ENCODE measurements around the gene MET.
"Not testable (repeated sequence)": the region's sequence is repeated elsewhere in the genome, so short reads cannot be mapped to it uniquely, and the experiment has no call there.

MET gene

DNA sequence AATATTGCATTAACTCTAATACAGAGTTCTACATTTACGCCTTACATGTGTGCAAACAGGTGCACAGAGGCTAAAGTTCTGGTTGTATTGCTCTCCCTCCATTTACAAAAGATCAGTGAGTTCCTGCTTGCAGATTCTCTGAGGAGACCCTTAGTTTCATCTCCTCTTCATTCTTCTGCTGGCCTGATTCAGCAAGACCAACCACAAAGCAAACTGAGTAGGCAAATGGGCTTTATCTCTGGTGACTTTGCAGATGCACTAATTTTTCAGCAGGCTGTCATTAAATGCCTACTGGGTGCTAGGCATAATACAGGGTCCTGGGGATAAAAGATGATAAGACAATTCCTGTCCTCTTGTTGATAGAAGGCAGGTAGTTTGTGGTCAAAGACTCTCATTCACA is 56.4 kb downstream of the MET start:
- DNase-seq = no peak

DNA sequence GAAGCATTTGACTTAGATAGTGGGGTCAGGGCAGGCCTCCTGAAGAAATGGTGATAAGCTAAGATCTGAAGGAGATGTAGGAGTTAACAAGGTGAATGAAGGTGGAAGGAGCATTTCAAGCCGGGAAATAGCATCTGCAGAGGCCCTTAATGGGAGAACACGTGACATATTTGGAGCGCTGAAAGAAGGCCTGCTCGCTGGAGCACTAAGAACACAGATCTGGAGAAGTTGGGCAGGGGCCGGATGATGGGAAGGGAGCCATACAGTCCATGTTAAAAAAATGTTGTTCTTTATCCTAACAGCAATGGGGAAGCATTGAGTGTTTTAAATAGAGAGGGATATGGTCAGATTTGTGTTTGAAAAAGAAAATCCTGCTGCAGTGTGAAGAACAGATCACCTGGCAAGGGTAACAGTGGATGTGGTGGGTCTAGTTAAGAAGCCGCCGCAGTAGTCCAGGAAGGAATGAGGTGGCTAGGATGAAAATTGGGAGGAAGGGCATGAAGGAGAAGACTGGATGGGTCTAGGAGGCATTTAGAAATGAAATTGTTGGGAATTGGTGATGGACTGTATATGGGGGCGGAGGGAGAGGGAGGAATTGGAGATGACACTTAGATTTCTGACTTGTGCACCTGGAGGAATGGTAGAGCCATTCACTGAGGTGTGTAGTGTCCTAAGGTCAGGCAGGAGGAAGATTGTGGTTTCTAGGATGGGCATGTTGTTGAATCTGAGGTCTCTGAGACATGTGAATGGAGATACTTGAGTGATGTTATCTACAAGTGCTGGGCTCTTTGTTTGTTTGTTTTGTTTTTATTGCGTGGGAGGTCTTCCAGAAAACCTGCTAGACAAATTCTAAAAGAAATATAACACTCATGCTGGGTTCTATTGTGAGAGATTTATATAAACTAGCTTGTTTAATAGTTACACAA is 58.4 kb downstream of the MET start:
- DNase-seq = no peak

DNA sequence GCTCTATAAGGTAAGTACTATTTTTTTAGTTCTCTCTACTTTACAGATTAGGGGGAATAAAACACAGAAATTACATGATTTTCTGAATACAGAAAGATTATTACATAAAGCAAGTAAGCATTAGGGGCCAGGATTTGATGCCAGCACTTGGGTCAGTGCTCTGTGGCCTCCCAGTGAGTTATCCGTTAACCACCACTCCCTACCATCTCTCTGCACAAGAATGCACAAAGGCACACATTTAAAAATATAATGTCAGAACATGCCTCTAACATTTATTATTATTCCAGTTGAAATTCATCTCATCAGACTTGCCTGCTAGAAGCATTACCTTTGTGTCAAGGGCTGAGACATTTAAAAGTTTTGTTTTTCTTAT is 59.0 kb downstream of the MET start:
- DNase-seq = no peak

DNA sequence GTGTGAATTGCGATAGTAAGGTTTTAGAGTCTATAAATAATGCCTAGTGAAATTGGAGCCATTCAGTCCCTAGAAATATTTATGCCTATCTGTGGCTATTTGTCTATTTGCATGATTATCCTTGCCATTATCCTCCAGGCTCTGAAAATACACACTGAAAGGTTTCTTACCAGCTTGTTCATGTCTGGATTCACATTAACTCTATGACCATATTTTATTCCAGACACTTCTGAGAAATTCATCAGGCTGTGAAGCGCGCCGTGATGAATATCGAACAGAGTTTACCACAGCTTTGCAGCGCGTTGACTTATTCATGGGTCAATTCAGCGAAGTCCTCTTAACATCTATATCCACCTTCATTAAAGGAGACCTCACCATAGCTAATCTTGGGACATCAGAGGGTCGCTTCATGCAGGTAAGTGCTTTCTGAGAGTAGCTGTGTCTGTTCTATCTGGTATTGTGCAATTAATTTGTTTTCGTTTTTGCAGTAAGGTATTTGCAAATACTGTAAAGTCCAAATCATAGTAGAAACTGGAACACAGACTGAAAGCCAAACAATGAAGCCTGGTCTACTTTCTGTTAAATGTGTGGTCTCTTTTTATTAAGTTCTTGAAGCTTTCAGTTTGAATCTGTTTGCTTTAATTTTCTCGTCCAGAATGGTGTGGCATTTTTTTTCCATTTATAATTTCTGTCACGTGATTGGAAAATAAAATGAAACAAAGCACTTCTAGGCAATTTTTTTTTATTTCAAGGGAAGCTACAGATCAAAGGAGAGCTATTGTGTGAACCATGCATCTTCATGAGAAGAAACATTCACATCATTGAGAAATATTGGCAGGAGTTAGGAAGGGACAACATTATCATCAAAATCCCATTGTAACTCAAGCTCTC is 59.7 kb downstream of the MET start:
- no peak for DNase-seq

DNA sequence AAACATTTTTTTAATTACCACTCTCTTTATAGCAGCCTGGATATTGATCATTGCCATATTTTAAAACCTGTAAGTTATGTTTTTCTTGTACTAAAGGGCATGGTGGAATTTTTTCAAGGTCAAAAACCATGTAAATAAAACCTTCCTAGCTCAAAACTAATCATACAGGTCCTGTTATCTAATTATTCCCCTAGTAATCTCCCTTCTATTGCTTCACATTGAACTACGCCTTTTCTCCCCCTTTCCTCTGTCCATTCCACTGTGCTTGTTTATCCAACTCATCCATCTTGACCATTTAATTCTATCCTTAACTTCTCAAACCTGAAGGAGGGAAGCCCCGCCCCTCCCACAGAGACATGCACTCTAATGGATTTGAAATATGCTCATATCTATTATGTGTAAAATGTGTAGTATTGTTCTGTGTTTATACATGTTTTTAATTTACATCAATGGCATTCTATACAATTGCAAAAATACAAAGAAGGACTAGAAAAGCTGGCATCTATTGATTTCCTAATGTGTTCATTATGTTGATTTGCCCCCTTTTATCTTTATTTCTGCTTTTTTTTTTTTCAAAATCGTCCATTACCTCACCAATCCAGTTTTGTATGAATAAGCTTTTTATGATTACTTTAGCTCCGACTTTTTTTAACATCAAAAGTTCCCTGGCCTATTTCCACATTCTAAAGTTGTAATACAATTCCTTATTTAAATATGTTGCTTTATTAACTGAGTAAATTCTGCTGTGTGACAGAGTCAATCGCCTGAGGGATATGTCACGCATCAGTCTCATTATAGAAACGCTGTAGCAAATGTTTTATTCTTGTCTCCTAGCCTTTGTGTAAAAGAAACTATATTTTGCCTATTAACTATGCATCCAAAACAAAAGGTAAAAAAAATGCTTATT is 61.0 kb downstream of the MET start:
- DNase-seq = no peak

DNA sequence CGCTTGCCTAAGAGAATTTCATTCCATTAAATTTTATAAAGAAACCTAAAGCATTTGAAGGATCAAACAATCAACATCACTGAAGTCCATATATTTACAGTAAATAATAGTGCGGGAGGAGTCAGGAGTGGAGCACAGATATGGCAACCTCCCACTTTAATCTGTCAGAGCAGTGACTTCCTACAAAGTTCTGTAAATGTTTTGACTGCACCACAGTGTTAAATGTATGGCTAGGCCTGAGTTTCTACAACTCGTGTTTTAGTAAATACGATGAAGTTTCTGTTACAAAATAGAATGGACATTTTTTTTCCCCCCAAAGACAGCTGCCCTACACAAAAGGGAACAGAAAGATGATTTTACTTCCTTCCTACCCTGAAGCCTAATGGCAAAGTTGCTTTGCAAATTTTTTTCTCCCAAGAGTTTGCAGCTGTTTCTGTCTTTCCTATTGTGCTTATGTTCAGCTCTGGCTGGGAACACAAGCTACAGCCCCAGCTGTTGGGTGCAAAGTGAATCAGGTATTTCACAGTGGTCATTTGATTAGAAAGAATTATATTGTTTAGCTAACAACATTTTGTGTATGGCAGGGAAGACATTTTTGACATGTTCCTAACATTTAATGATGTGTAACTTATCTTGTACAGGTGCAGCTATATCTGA is 62.1 kb downstream of the MET start:
- DNase-seq = no peak

DNA sequence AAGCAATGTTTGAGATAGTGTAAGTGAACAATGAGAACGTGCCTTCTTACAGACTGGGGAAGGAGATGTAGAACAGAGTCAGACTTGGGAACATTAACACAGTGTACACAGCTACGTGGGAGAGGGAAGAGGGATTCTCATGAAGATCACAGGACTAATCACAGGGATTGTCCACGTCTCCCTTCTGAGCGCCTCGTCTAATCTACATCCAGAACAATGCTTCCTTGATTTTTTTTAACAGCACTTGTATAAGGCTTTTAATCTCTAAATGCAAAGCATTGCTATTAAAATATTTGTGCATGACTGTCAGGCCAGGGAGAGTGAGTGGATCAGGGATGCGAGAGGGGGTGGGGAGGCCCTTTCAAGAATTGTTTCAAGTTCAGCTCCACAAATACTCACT is 62.7 kb downstream of the MET start:
- DNase-seq = no peak

DNA sequence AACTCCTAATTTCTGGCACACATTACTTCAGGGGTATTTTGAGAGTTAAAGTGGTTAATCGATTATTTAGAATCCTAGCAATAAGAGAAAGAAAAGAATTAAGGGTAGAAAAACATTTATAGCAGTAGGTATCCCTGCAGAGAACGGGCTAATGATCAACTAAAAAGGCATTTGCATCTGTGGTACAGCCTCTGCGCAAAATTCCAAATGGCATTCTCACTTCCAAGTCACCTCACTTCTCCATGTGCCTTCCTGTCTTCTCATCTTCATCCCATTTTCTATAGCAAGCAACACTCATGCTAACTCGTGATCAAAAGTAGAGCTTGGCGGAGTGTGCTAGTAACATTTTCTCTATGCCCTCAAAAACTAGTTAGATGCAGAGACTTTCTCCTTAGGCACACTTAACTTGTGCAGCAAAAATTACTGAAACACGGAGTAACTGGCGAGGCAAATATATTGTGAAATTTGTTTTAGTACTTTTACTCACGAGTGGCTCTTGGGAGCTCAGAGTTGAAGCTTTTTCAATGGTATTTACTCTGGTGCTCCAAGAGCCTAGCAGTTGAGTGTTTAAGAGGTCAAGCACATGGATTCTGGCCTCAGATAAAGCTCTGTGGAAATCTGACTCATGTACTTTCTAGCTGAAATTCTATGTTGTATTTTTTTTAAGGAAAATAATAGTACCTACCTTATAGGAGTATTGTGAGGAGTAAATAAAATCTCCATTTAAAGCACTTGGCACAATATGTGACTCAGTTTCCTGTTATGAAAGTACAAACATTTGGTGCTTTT is 65.1 kb downstream of the MET start:
- no peak for DNase-seq

DNA sequence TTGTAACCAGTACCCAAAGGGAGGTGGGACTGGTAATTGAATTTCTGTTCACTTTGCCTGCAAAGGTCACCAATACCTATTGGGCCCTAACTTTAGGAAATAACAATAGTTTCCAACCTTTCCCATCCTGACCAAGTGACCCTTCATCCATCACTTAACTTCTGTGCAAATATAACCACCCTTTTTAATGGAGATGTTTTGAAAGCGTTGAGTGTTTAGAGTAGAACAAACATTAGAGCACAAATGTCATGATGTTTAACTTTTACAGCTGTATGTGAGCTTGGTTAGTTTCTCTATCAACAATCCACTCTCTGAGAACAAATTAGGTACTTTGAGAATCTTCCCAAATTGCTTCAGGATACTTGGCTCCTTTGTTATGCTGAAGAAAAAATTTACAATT is 66.4 kb downstream of the MET start:
- DNase-seq = no peak

DNA sequence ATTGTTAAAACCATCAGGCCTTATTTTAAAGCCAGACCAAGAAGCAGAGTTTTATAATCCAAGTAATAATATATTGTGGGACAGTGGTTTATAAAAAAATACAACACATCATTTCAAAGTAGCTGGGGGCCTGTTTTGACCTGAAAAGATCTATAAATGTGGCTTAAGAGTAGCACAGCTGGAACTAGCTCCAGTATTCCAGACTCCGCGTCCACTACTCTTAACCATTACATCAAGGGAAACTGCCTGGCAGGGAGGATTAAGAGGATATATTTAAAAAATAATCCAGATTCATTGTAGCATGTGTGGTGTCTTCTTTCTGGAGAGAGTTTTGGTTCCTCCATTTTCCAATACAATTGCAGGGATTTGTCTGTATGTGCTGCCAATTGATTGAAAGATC is 67.3 kb downstream of the MET start:
- DNase-seq = no peak

DNA sequence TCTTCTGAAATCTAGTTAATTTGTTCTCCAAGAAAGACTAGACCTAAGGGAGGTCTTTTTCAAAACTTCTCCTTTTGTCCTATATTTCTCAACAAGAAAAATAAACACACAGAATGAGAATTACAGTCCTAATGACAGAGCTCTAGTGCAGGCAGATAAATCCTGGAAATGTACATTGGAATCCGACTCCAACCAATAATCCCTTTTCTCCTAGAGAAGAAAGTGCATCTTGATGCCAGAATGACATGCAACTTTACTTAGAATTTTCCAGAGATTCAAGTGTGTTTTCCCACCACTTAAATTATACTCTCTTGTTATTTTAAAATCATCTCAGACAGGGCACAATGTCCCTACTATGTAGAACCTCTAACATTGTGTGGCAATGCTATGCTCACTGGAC is 68.2 kb downstream of the MET start:
- no peak for DNase-seq

DNA sequence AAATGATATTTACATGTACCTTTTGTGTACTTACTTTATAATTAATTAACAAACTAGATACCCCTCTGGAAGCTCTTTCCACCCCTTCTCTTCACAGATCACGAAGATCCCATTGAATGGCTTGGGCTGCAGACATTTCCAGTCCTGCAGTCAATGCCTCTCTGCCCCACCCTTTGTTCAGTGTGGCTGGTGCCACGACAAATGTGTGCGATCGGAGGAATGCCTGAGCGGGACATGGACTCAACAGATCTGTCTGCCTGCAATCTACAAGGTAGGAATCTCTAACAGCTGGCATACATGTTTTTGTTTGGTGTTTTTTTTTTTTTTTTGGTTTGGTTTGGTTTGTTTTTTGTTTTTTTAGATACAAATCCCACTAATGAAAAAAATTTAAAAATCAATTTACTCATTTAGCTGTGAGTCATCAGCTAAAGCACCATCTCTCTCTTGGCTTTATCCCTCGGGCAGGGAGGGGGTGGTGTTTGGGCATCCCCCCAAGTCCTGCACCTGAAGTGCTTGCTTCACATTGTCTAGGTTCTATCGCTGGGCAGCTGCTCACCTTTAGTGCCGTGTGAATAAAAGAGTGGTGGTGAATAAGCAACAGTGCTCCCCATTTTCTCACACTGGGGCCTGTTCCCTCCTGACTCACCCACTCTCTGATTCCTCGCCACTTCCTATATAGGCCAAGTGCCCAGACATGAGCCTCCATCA is 68.9 kb downstream of the MET start:
- DNase-seq = no peak

DNA sequence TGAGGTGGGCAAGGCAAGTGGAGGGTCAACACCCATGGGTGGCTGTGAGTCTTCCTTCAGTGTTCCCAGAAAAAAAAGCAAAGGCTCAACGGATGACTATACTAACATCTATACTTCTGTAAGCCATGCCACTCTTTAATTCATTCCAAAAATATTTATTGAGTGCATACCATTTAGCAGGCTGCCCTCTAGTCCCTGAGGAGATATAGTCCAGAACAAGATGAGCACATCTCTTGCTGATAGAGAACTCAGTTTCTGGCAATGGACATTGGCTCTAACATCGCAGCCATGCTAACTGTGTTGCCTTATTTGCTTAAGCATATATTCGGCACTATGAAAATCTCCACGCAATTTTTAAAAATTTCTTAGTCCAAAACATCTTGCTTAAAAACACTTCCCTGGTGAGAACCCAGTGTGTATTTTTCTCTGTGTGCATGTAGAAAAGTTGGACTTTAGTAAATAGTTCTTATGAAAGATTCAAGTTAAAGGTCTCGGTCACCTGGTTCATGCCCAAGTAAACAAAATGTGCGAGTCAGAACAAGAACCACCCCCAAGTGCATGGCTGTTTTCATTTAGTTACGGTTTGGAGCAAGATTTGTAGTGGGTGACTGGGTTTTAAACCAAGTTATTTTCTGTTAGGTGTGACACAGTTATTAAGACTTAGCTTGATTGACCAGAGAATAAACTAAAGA is 69.8 kb downstream of the MET start:
- no peak for DNase-seq

DNA sequence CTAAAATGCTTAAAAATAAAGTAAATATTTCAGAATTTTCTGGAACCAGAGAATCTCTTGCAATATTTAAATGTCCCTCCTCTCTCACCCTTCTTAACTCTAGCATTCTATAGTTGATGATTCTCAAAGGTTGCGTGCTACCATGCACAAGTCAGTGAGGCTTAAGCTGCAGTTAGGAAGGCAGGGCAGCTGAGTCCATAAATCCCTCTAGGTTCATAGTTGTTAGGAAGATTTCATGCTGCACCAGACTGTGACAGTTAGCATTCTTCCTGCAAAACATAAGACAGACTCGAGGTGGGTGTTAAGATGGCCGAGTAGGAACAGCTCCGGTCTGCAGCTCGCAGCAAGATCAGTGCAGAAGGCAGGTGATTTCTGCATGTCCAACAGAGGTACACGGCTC is 70.6 kb downstream of the MET start:
- DNase-seq = no peak

DNA sequence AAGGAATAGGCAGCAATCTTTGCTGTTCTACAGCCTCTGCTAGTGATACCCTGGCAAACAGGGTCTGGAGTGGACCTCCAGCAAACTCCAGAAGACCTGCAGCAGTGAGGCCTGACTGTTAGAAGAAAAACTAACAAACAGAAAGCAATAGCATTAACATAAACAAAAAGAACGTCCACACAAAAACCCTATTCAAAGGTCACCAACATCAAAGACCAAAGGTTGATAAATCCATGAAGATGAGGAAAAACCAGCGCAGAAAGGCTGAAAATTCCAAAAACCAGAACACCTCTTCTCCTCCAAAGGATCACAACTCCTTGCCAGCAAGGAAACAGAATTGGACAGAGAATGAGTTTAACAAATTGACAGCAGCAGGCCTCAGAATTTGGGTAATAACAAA is 71.8 kb downstream of the MET start:
- not testable (repeated sequence) for DNase-seq

DNA sequence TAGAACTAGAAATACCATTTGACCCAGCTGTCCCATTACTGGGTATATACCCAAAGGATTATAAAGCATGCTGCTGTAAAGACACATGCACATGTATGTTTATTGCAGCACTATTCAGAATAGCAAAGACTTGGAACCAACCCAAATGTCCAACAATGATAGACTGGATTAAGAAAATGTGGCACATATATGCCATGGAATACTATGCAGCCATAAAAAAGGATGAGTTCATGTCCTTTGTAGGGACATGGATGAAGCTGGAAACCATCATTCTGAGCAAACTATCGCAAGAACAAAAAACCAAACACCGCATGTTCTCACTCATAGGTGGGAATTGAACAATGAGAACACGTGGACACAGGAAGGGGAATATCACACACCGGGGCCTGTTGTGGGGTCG is 74.4 kb downstream of the MET start:
- DNase-seq = not testable (repeated sequence)

DNA sequence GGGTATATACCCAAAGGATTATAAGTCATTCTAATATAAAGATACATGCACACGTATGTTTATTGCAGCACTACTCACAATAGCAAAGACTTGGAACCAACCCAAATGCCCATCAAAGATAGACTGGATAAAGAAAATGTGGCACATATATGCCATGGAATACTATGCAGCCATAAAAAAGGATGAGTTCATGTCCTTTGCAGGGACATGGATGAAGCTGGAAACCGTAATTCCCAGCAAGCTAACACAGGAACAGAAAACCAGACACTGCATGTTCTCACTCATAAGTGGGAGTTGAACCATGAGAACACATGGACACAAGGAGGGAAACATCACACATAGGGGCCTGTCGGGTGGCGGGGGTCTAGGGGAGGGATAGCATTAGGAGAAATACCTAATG is 79.1 kb downstream of the MET start:
- DNase-seq = not testable (repeated sequence)

DNA sequence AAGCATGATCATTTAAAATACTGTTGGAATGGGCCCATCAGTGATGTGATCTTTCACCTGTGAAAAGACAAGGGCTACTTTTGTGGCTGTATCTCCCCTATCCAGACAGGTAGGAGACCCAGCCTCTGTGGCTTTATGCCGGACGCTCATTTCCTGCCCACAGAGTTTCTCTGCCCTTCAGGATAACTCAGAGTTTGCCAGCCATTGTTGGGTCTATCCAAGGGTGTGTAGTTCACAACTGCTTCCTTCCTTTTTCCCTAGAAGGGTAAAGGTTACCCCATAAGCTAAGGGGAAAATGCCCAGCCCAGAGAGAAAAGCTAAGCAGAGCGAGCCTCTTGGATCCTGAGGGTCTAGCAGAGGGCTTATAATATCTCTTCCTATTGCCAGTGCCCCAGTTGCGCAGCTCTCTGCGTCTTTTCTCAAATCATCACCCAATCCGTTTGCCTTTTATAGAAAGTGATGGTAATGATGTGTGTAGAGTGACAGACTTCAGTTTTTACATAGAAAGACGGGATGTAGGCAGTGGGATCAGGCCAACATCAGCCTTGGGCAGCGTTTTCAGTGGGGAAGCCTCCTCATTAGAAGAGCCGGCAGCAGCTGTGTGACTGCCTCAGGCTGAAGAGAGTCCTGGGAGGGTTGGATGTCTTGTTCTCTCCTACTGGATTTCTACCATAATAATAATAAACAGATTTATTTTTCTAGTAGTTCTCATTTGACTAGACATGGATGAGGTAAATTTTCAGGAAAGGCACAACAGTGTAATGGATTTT is 80.5 kb downstream of the MET start:
- DNase-seq = no peak

DNA sequence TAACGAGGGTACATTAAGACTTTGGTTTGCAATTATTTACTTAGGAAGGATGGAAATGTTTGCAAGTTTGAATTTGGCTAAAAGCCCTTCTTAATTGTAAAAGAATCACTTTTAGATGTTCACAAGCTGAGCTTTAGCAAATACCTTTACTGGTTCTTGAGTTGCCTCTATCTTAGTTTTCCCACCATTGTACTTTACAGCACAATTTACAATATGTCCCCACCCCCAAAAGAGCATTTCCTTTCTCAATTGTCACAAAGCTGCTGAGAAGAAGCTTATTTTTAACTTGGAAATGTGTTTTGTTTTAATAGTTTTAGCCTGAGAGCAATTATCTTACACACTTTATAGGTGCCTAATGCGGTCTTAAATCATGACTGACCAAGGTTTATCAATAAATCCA is 81.1 kb downstream of the MET start:
- no peak for DNase-seq

Measured in T-helper 9 cell (primary cell).